GM19468 (cell line): ENCODE measurements around the gene TLL2.

ENCODE experiments used
- ATAC-seq: cut with Tn5 transposase; IDR thresholded peaks from one replicate; pipeline ENCODE4 v1.9.1; 2021; ENCODE audit warnings: mild to moderate bottlenecking, moderate library complexity, moderate number of reproducible peaks; ENCODE audit not compliant: unreplicated experiment; ENCODE audit errors: extremely low read depth

The TLL2 gene

DNA sequence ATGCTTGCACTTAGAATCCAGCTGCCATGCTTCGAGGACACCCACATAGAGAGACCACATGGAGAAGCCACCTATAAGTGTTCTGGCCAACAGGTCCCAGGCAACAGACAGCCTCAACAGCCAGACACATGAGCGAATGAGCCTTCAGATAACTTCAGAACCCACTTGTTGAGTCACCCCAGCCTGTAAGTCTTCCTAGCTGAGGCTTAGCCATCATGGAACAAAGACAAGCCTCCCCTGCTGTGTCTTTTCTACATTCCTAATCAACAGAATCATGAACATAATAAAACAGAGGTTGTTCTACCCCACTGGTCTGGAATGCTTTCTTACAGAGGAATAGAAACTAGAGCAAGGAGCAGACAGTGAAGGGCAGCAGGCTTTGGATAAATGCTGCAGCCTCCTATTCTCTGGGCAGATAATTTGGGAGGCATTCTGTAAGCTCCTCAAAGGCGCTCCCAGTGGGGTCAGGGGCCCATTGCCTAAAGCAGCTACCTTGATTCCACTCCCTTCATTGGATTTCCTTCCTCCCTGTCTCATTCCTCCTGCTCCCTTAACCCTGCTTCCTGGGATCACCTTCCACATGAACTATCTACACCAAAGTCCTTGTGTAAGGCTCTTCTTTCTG is 4.6 kb downstream of the TLL2 start:
- no peak for ATAC-seq

- ATAC-seq: no peak
These were observed 6.7 kb downstream of the TLL2 start for GRCh38 chr10:96507044-96507443.

DNA sequence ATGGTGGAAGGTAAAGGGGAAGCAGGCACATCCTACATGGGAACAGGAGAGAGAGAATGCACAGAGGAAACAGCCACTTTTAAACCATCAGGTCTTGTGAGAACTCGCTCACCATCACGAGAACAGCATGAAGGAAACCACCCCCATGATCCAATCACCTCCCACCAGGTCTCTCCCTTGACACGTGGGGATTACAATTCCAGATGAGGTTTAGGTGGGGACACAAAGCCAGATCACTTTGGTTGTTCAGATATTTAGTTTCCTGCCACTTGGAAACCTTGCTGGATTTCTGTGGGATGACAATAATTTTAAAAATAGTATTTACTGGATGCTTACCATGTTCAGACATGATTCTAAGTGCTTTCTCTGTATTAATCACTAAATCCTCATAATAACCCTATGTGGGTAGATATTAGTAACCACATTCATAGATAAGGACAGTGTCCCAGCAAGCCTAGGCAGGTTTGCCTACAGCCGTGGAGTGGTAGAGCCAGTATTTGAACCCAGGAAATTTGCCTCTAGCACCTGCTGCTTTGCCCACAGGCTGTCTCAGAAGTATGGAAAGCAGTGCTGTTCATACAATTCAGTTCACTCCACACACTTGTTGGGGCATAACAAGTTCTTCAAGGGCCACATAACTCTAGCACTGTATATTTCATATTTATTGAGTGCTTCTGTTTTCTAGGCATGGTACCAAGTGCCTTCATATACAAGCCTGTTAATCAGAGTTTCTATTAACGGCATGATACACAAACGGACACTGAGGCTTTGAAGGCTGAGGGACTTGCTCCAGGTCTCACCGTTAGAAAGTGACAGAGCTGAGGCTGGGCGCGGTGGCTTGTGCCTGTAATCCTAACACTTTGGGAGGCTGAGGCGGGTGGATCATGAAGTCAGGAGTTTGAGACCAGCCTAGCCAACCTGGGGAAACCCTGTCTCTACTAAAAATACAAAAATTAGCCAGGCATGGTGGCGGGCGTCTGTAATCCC is 8.3 kb downstream of the TLL2 start:
- ATAC-seq: no peak

GRCh38 chr10:96502561-96503282 is 11.0 kb downstream of the TLL2 start:
- ATAC-seq: no peak

DNA sequence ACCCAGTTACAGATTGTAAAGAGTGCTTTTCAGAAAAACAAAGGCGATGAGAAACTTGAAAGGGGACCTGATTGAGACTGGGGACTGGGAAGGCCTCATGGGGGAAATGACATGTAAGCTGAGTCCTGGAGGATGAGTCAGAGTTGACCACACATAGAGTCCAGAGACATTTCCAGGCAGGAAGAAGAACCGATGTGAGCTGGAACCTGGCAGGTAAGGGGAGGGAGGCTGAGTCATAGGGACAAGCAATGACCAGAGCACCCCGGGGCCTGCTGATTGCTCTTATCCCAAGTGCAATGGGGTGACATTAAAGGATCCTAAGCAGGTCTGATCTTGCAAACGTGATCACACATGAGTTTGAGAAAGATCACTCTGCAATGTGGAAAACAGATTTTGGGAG is 11.7 kb downstream of the TLL2 start:
- no peak for ATAC-seq

GRCh38 chr10:96500519-96500918 is 13.2 kb downstream of the TLL2 start:
- no peak for ATAC-seq

GRCh38 chr10:96500050-96500449 is 13.7 kb downstream of the TLL2 start:
- ATAC-seq: no peak

DNA sequence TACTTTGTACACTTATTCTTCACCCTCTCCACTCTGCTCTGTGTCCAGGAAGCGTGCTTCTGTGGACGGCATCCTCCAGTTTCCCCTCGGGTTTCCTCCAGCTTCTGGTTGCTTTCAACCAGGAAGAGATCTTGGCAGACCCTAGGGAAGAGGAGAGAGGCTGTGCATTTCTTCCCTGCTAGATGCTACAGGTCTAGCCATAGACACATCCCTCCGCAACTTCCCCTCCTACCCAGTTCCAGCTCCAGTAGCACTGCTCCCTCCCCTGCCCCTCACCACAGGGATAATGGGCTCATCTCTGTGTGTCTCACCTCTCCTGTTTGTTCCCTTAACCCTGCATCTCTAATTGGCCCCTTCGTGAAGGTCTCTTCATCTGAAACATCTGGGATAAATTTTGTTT is 16.3 kb downstream of the TLL2 start:
- ATAC-seq: no peak

DNA sequence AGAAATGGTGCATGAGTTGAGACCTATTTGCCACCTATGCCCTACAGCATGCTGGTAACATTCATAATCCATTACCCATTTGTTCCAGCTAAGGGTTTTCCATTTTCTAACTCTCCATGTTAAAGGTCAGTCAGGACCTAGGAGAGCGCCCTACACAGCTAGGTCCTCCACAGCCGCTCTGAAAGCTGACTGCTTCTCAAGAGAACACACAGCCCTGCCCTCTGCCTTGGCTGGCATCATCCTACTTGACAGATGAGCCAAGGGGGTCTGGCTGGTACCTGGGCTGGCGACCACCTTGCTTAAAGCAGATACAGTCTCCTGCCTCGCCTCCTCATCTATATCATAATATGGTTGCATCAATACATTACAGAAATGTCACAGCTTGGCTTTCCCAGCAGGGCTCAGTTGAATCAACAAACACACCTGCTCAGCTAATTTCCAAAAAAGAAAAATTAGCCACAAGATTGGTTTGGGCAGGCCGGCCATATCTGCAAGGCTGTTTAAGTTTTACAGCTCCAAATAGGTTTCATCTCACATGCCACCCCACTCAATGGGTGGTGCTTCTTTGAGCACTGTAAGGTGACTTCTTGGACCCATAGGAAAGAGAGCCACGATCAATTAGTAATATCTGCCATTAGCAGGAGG is 17.3 kb downstream of the TLL2 start:
- ATAC-seq: no peak

DNA sequence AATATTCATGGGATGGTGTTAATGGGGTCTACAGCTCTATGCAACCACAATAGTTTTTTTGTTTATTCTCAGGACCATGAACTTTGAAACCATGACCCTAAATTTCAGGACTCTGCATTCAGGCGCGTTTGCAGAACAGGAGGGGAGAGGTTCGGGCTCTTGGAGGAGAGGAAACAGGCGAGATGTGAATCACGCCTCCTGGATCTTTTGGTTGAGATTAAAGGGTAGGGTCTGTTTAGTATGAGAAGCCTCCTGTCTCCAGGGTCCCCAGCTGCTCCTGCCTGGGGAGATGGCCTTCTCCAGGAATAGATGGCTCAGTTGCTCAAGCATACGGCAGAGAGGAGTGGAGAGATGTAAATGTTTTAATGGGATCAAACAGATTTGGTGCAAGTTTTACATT is 18.2 kb downstream of the TLL2 start:
- no peak for ATAC-seq

GRCh38 chr10:96494694-96495093 is 19.0 kb downstream of the TLL2 start:
- no peak for ATAC-seq

DNA sequence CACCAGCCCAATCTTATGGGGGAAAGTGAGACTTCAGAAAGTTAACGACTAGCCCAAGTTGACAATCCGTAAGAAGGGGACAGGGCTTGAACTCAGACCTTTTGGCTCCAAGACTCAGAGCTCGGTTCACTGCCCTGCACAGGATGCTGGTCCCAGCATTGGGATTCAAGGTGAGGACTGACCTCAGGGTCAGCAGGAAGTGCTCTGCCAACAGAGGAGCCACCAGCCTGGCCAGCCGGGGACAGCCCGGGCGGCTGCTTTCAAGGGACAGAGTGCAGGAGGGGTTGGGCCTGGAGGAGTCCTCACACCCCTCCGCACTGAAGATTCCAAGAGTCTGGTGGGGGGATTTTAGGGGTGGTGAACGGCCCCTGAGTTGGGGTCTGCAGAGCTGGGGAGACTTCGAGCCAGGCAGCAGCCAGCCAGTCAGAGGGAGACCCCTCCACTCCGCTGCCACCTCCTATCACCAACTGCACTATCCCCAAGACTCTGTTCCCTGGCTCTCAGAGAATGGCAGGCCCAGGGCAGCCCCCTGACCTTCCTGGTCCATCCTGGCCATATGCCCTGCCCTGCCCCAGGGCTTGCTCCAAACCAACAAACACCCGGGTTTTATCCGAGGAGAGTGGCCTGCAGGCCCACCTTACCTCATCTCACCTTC is 19.7 kb downstream of the TLL2 start:
- no peak for ATAC-seq

DNA sequence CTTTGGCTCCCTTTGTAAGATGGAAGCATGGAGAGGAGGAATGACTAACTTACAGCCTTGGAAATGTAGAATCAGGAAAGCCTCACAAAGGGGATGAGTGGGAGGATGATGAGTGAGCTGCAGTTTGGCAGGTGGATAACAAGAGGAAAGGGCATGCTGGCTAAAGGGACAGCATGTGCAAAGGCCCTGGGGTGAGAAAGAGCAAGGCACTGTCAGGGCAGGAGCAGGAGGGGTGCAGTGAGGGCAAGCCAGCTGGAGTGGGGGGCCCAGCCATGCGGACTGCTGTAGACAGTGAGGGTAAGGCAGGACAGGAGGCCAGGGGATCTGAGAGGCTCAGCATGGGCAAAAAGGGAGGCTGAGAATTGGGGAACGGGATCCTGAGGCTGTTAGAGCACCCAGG is 20.5 kb downstream of the TLL2 start:
- ATAC-seq: no peak

DNA sequence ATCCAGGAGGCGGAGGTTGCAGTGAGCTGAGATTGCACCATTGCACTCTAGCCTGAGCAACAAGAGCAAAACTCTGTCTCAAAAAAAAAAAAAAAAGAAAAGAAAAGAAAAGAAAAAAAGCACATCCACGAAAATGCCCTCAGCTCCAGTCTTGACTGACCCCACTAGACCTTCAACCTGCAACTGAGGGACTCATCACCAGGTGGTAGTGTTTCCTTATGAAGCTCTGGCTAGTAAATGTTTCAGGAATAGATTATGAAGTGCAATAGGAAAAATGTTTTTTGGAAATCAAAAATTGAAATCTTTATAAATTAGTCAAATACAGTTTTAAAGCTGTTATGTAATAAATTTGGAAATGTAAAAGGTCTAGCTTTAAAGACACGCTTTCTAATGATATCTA is 22.4 kb downstream of the TLL2 start:
- ATAC-seq: no peak

GRCh38 chr10:96488161-96488935 is 25.4 kb downstream of the TLL2 start:
- no peak for ATAC-seq

GRCh38 chr10:96482815-96483588 is 30.7 kb downstream of the TLL2 start:
- ATAC-seq: no peak

GRCh38 chr10:96478355-96478754 is 35.4 kb downstream of the TLL2 start:
- no peak for ATAC-seq

- no peak for ATAC-seq
These were observed 39.9 kb downstream of the TLL2 start for GRCh38 chr10:96473866-96474265.
